GM12878 (cell line): ENCODE data around the gene TRABD. TPM values are rescaled to one million over a fixed set of nuclear protein-coding genes. Genes with fewer than 3 reads are reported as not detected.

Experiments used
- ATAC-seq: fragments of 200-7000 bp; cut with Tn5 transposase; 3 replicates; pipeline ENCODE4 v1.9.1; 2020; ENCODE audit warnings: mild to moderate bottlenecking, moderate library complexity
- BruUV-seq: library from RNA; stranded (reverse); fragments of 400-500 nt; replicated peaks from 2 replicates; lab custom pipeline; 2021; lab: Mats Ljungman, UMichigan
- CTCF ChIA-PET: fragments of 300-600 bp; sonication (Branson Sonifier 250); formaldehyde crosslinking; extraction: SDS; loops from one replicate; lab custom pipeline; 2021; ENCODE audit warnings: inconsistent platforms; lab: Yijun Ruan, JAX
- POLR2A ChIA-PET: fragments of 350-600 bp; formaldehyde crosslinking; extraction: SDS; loops from one replicate; lab custom pipeline; 2021; ENCODE audit warnings: inconsistent platforms; lab: Charles Lee
- RAD21 ChIA-PET: fragments of 300-600 bp; sonication (Branson Sonifier 250); formaldehyde crosslinking; loops from one replicate; lab custom pipeline; 2023; ENCODE audit warnings: antibody characterized with exemption; ENCODE audit not compliant: unreplicated experiment; lab: Charles Lee
- SMC1A ChIA-PET: fragments of 300-600 bp; sonication (Branson Sonifier 250); formaldehyde crosslinking; loops from one replicate; lab custom pipeline; 2023; ENCODE audit not compliant: unreplicated experiment, uncharacterized antibody; lab: Charles Lee
- DNase-seq: peaks from one replicate; pipeline ENCODE4 v3.0.0-alpha.2; 2011; ENCODE audit warnings: low read depth, low spot score
- FAIRE-seq: peaks from 3 replicates; lab custom pipeline; 2011; peaks lifted over from hg19 to GRCh38; lab: Jason Lieb, UNC
- H2AFZ ChIP-seq: 2 replicates; pipeline ENCODE4 v1.6.0; 2011; ENCODE audit warnings: low read depth, low read length, control low read depth; ENCODE audit not compliant: control insufficient read depth
- H3K27ac ChIP-seq: 2 replicates; pipeline ENCODE4 v1.5.1; 2011; ENCODE audit warnings: control low read depth; ENCODE audit not compliant: control insufficient read depth, insufficient read depth
- H3K27me3 ChIP-seq, 2 experiments: replicated peaks in 1 of 2; 2 replicates each; pipeline versions ENCODE4 v1.6.0 to v1.6.1; 2011; ENCODE audit warnings: low read length in 1 of 2; ENCODE audit not compliant: control insufficient read depth in 2 of 2, insufficient read depth in 2 of 2
- H3K36me3 ChIP-seq, 2 experiments: 2 replicates each; pipeline ENCODE4 v1.5.1; 2011; ENCODE audit warnings: low read length in 1 of 2; ENCODE audit not compliant: control insufficient read depth in 2 of 2, insufficient read depth in 2 of 2
- H3K4me1 ChIP-seq: 2 replicates; pipeline ENCODE4 v1.6.1; 2011; ENCODE audit warnings: mild to moderate bottlenecking, low read length, moderate library complexity, mixed read lengths; ENCODE audit not compliant: control insufficient read depth, insufficient read depth
- H3K4me2 ChIP-seq: 2 replicates; pipeline ENCODE4 v1.6.0; 2011; ENCODE audit warnings: control low read depth; ENCODE audit not compliant: control insufficient read depth, insufficient read depth
- H3K4me3 ChIP-seq: fragments of 200-600 bp; sonication (generic); 2 replicates; pipeline ENCODE4 v1.5.1; 2016
- H3K79me2 ChIP-seq: 2 replicates; pipeline ENCODE4 v1.6.0; 2011; ENCODE audit warnings: low read length; ENCODE audit not compliant: control insufficient read depth, insufficient read depth
- H3K9ac ChIP-seq: 2 replicates; pipeline ENCODE4 v1.8.0; 2011; ENCODE audit warnings: low read length, control low read depth, mixed read lengths; ENCODE audit not compliant: control insufficient read depth, insufficient read depth
- H3K9me3 ChIP-seq: replicated peaks from 3 replicates; pipeline ENCODE4 v1.5.1; 2011; ENCODE audit warnings: mild to moderate bottlenecking, low read length; ENCODE audit not compliant: control insufficient read depth, insufficient read depth
- H4K20me1 ChIP-seq: 2 replicates; pipeline ENCODE4 v1.6.0; 2011; ENCODE audit not compliant: control insufficient read depth, insufficient read depth
- ASH2L ChIP-seq: fragments of 300-600, 200-600 bp; sonication (generic); IDR thresholded peaks from 2 replicates; pipeline ENCODE4 v1.6.1; 2017; ENCODE audit warnings: low read depth, mild to moderate bottlenecking, borderline replicate concordance
- ATF7 ChIP-seq: fragments of 450-650 bp; IDR thresholded peaks from 2 replicates; pipeline ENCODE4 v1.6.1; 2016; ENCODE audit warnings: low read depth, mild to moderate bottlenecking
- BCLAF1 ChIP-seq: fragments of 450-650 bp; IDR thresholded peaks from 2 replicates; pipeline ENCODE4 v1.6.1; 2017; ENCODE audit warnings: antibody characterized with exemption, mild to moderate bottlenecking, moderate library complexity
- BHLHE40 ChIP-seq, 2 experiments: fragments of 450-650 bp in 1 of 2; IDR thresholded peaks; 2 replicates each; pipeline ENCODE4 v1.6.1; 2011 to 2017; ENCODE audit warnings: low read depth in 2 of 2, borderline replicate concordance in 1 of 2, improper control_type of control experiment in 1 of 2, low read length in 1 of 2, mild to moderate bottlenecking in 1 of 2
- ETV6 ChIP-seq, 2 experiments: fragments of 450-650 bp in 1 of 2; IDR thresholded peaks in 1 of 2; conservative IDR thresholded peaks in 1 of 2; 2 replicates each; pipeline ENCODE4 v1.6.1; 2014; ENCODE audit warnings: antibody characterized with exemption in 1 of 2, borderline replicate concordance in 1 of 2, low read depth in 1 of 2, mild to moderate bottlenecking in 1 of 2, moderate library complexity in 1 of 2
- KDM1A ChIP-seq: fragments of 200-600 bp; sonication (generic); IDR thresholded peaks from 2 replicates; pipeline ENCODE4 v1.6.1; 2016; ENCODE audit warnings: borderline replicate concordance
- NFIC ChIP-seq: IDR thresholded peaks from 2 replicates; pipeline ENCODE4 v1.6.1; 2012; ENCODE audit warnings: low read depth, mild to moderate bottlenecking, inconsistent platforms, low read length, moderate library complexity
- PBX3 ChIP-seq: IDR thresholded peaks from 2 replicates; pipeline ENCODE4 v1.6.1; 2011; ENCODE audit warnings: mild to moderate bottlenecking, low read depth, low read length, moderate library complexity; ENCODE audit not compliant: insufficient replicate concordance
- POLR2A ChIP-seq: IDR thresholded peaks from 2 replicates; pipeline ENCODE4 v1.6.1; 2011; ENCODE audit warnings: low read depth, mild to moderate bottlenecking, low read length
- TBL1XR1 ChIP-seq: IDR thresholded peaks from 2 replicates; pipeline ENCODE4 v1.6.1; 2012; ENCODE audit warnings: low read depth, low read length, improper control_type of control experiment
- WRNIP1 ChIP-seq: IDR thresholded peaks from 2 replicates; pipeline ENCODE4 v1.6.1; 2011; ENCODE audit warnings: low read depth, low read length, improper control_type of control experiment, borderline replicate concordance
- ZNF274 ChIP-seq: IDR thresholded peaks from one replicate; pipeline ENCODE4 v1.8.0; 2011; ENCODE audit not compliant: insufficient read length, insufficient read depth
- ZZZ3 ChIP-seq: IDR thresholded peaks from 2 replicates; pipeline ENCODE4 v1.6.1; 2011; ENCODE audit warnings: low read depth; ENCODE audit not compliant: control insufficient read depth, insufficient read length
- WGBS: methylation state at CpG from one replicate; pipeline ENCODE4 v1.1.6; 2016; ENCODE audit warnings: low lambda C conversion rate; ENCODE audit not compliant: insufficient replicate concordance, insufficient coverage; ENCODE audit errors: missing lambda C conversion rate; 5-methylcytosine and 5-hydroxymethylcytosine counted together
- in situ Hi-C: fragments of 300-500 bp; cut with MboI; formaldehyde crosslinking; loops from 9 replicates; pipeline ENCODE4 v1.14.3; 2018; ENCODE audit warnings: mixed read lengths
- intact Hi-C: fragments of 100-400 bp; cut with micrococcal nuclease; formaldehyde crosslinking; loops from one replicate; pipeline ENCODE4 v1.14.2; 2022; ENCODE audit not compliant: unreplicated experiment
- polyA plus RNA-seq, 11 experiments: library from polyadenylated mRNA; depleted of rRNA in 4 of 11; unstranded in 6 of 11; stranded (reverse) in 5 of 11; fragments of >200 nt; fragmentation: Nextera tagmentation in 4 of 11; fragmentation: Illumina TruSeq in 1 of 11; extraction: Ambion mirVana in 4 of 11; extraction: Trizol in 1 of 11; gene quantifications; 1 replicate in 1 of 11; 2 replicates in 10 of 11; pipeline versions ENCODE4 v1.2.1 to v1.2.3, GENCODE V29; 2011 to 2016; ENCODE audit warnings: inconsistent platforms in 2 of 11, missing spikeins in 2 of 11, low read depth in 1 of 11
- total RNA-seq, 4 experiments: library from RNA; depleted of rRNA in 3 of 4; stranded (reverse); fragments of >200 nt in 3 of 4; fragmentation: Illumina TruSeq in 1 of 4; extraction: Trizol in 1 of 4; gene quantifications; 2 replicates each; pipeline versions ENCODE4 v1.2.1 to v1.2.3, GENCODE V29; 2013 to 2021

The TRABD gene
- total and polyA plus RNA-seq, 10 of the 15 experiments (the other 5 are each of a cell fraction or from before 2014, with no cell fraction given) = 0.43 to 116 (median 58.1) TPM

GRCh38 chr22:50199251-50199721 is 13.6 kb downstream of the TRABD start:
- intact Hi-C loops (loop anchor here (10.0 kb wide), 1 partner anchor 264 kb away; no protein-coding TSS in a partner anchor), in situ Hi-C loops (no loop called here)
- DNase-seq (no peak), ATAC-seq (no peak), FAIRE-seq (no peak)
- ChIA-PET POLR2A (interaction anchor here (1.0 kb wide), 1 partner anchor 8 kb away, joined by 3 read pairs; no protein-coding TSS in a partner anchor), CTCF (no interaction called here), RAD21 (no interaction called here), SMC1A (no interaction called here)
- no TSS peak for BruUV-seq
- H3K9me3 ChIP-seq = no peaks in the 10 kb centered on the region
- H3K27ac ChIP-seq = peak overlapping the region; percentile 77; the same call in 1 of the 2 replicates
- H3K79me2 ChIP-seq = peaks cover 16% of the 10 kb centered on the region
- H3K4me2 ChIP-seq = peak overlapping the region; percentile 85
- no peak overlapping the region for H3K4me3 ChIP-seq
- H3K9ac ChIP-seq = no peak overlapping the region; the same call in 1 of the 2 replicates
- no peak for TF ChIP-seq ATF7
- TF ChIP-seq ASH2L = no peak
- TF ChIP-seq BCLAF1 = no peak
- TF ChIP-seq ZZZ3 = no peak
- TF ChIP-seq POLR2A = no peak
- no peak for TF ChIP-seq BHLHE40 (IDR thresholded peaks at IDR 0.05; ENCODE audit: borderline replicate concordance in 1 of 2, low read depth in 2 of 2, low read length in 1 of 2)
- TF ChIP-seq NFIC = no peak
- no peak for TF ChIP-seq ETV6 (conservative IDR thresholded peaks at IDR 0.05 in 1 of 2, IDR thresholded peaks at IDR 0.05 in 1 of 2; ENCODE audit: borderline replicate concordance in 1 of 2, low read depth in 1 of 2)
- no peak for TF ChIP-seq WRNIP1
- TF ChIP-seq ZNF274 = no peak
- no peak for TF ChIP-seq KDM1A
- no peak for TF ChIP-seq PBX3
- TF ChIP-seq TBL1XR1 = no peak
- H3K4me1 ChIP-seq = peaks cover 20% of the 10 kb centered on the region
- peaks cover 2 to 32% of the 10 kb centered on the region in 2 experiments for H3K36me3 ChIP-seq
- H3K27me3 ChIP-seq = no peaks in the 10 kb centered on the region
- H2AFZ ChIP-seq = no peak overlapping the region
- H4K20me1 ChIP-seq = no peaks in the 10 kb centered on the region
- 71% methylated on average over 18 of the region's 18 CpGs for WGBS
